Caco-2 (cell line): ENCODE measurements around the gene PTPRG. TPM values are rescaled to one million over a fixed set of nuclear protein-coding genes. Genes with fewer than 3 reads are reported as not detected.

Experiments used
- BruUV-seq: library from RNA; stranded (reverse); fragments of 400-500 nt; replicated peaks from 2 replicates; lab custom pipeline; 2021; lab: Mats Ljungman, UMichigan
- CTCF ChIA-PET: fragments of 300-600 bp; sonication (Branson Sonifier 250); formaldehyde crosslinking; loops from one replicate; lab custom pipeline; 2022; ENCODE audit warnings: antibody characterized with exemption; lab: Charles Lee
- POLR2A ChIA-PET: fragments of 300-600 bp; sonication (Branson Sonifier 250); formaldehyde crosslinking; loops from one replicate; lab custom pipeline; 2022; ENCODE audit warnings: antibody characterized with exemption; lab: Charles Lee
- DNase-seq, 2 experiments: peaks; one replicate each; pipeline versions ENCODE4 v3.0.0 to v3.0.0-alpha.2; 2020 to 2022
- H3K27me3 ChIP-seq: replicated peaks from 2 replicates; pipeline ENCODE4 v1.6.0; 2011; ENCODE audit warnings: low read length; ENCODE audit not compliant: control insufficient read depth, insufficient read depth
- H3K36me3 ChIP-seq: 2 replicates; pipeline ENCODE4 v1.5.1; 2011; ENCODE audit warnings: low read length; ENCODE audit not compliant: control insufficient read depth, insufficient read depth
- H3K4me1 ChIP-seq: fragments of 250-450 bp; sonication (Bioruptor Pico); 2 replicates; pipeline ENCODE4 v1.5.1; 2020; ENCODE audit warnings: mild to moderate bottlenecking
- H3K4me3 ChIP-seq: 2 replicates; pipeline ENCODE4 v1.5.1; 2011; ENCODE audit warnings: low read depth, mild to moderate bottlenecking, control low read depth, low read length
- H3K9me3 ChIP-seq: fragments of 250-450 bp; sonication (Bioruptor Pico); 2 replicates; pipeline ENCODE4 v1.5.1; 2020; ENCODE audit warnings: mild to moderate bottlenecking, moderate library complexity
- H3K27ac Mint-ChIP-seq: one replicate; pipeline ENCODE4 v1.8.0; 2022; ENCODE audit warnings: mixed read lengths; ENCODE audit not compliant: unreplicated experiment
- H3K27me3 Mint-ChIP-seq: one replicate; pipeline ENCODE4 v1.8.0; 2022; ENCODE audit warnings: mixed read lengths; ENCODE audit not compliant: insufficient read depth, unreplicated experiment
- H3K36me3 Mint-ChIP-seq: one replicate; pipeline ENCODE4 v1.8.0; 2022; ENCODE audit warnings: mild to moderate bottlenecking, mixed read lengths; ENCODE audit not compliant: insufficient read depth, unreplicated experiment
- H3K4me1 Mint-ChIP-seq: one replicate; pipeline ENCODE4 v1.8.0; 2022; ENCODE audit warnings: low read depth, mixed read lengths; ENCODE audit not compliant: unreplicated experiment
- H3K4me3 Mint-ChIP-seq: one replicate; pipeline ENCODE4 v1.8.0; 2022; ENCODE audit warnings: mild to moderate bottlenecking, moderate library complexity, mixed read lengths; ENCODE audit not compliant: unreplicated experiment
- H3K9me3 Mint-ChIP-seq: one replicate; pipeline ENCODE4 v1.8.0; 2022; ENCODE audit warnings: mixed read lengths; ENCODE audit not compliant: unreplicated experiment
- intact Hi-C: fragments of 100-400 bp; cut with micrococcal nuclease; formaldehyde crosslinking; loops from one replicate; pipeline ENCODE4 v1.10.0; 2022; ENCODE audit not compliant: unreplicated experiment
- total RNA-seq: library from RNA; stranded (reverse); gene quantifications from 2 replicates; pipeline ENCODE4 v1.2.3, GENCODE V29; 2022
- TF ChIP-seq, protein P1 (sequence below), 2 experiments: fragments of 200-600 bp in 1 of 2; IDR thresholded peaks; 1 replicate in 1 of 2; 2 replicates in 1 of 2; pipeline versions ENCODE4 v1.5.1 to v1.8.0; 2011 to 2022; ENCODE audit warnings: antibody characterized with exemption in 1 of 2, control low read depth in 1 of 2, inconsistent platforms in 1 of 2, low read depth in 1 of 2, low read length in 1 of 2, mild to moderate bottlenecking in 1 of 2, moderate library complexity in 1 of 2; ENCODE audit not compliant: insufficient read depth in 1 of 2, severe bottlenecking in 1 of 2, unreplicated experiment in 1 of 2

PTPRG gene
- total RNA-seq, 1 experiment from 2014 or later = 46.4 TPM

DNA sequence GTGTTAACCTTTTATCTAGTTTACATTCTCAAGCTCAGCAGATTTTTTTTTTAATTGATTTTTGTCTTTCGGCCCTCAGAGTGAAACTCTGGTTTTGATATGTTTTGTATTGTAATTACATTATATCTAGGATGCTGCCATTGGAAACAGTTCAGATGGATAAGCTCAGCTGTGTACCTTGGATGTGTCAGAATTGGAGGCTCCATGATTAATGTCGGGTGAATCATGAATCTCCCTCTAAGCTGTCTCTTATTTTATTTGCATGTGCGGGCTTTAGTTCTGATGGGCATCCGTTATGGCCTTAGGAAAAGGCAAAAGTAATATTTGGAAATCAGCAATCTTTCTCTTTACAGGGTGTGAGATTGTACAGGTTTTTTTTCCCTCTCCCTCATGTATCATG is 4.2 kb downstream of the PTPRG start:
- intact Hi-C loops = no loop called here
- Histone ChIP-seq H3K9me3 (no peaks in the 10 kb centered on the region), H3K27me3 (no peaks in the 10 kb centered on the region), H3K36me3 (no peaks in the 10 kb centered on the region), H3K4me1 (peaks cover 5% of the 10 kb centered on the region; the same call in 1 of the 2 replicates), H3K4me3 (no peak overlapping the region)
- H3K4me3 Mint-ChIP-seq = peak overlapping the region; percentile 35
- no peaks in the 10 kb centered on the region for H3K9me3 Mint-ChIP-seq
- H3K36me3 Mint-ChIP-seq = peaks cover 12% of the 10 kb centered on the region
- H3K27ac Mint-ChIP-seq = no peak overlapping the region
- H3K4me1 Mint-ChIP-seq = peaks cover 6% of the 10 kb centered on the region
- no peak for DNase-seq
- CTCF ChIA-PET = no interaction called here
- POLR2A ChIA-PET = no interaction called here
- TF ChIP-seq, protein P1, sequence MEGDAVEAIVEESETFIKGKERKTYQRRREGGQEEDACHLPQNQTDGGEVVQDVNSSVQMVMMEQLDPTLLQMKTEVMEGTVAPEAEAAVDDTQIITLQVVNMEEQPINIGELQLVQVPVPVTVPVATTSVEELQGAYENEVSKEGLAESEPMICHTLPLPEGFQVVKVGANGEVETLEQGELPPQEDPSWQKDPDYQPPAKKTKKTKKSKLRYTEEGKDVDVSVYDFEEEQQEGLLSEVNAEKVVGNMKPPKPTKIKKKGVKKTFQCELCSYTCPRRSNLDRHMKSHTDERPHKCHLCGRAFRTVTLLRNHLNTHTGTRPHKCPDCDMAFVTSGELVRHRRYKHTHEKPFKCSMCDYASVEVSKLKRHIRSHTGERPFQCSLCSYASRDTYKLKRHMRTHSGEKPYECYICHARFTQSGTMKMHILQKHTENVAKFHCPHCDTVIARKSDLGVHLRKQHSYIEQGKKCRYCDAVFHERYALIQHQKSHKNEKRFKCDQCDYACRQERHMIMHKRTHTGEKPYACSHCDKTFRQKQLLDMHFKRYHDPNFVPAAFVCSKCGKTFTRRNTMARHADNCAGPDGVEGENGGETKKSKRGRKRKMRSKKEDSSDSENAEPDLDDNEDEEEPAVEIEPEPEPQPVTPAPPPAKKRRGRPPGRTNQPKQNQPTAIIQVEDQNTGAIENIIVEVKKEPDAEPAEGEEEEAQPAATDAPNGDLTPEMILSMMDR (IDR thresholded peaks at IDR 0.05; ENCODE audit: insufficient read depth in 1 of 2, low read depth in 1 of 2, low read length in 1 of 2, severe bottlenecking in 1 of 2, unreplicated experiment in 1 of 2) = no peak
- H3K27me3 Mint-ChIP-seq = no peaks in the 10 kb centered on the region
- TSS peak; percentile 0 for BruUV-seq

GRCh38 chr3:61568127-61568526 is 6.8 kb downstream of the PTPRG start:
- TF ChIP-seq, protein P1 (IDR thresholded peaks at IDR 0.05; ENCODE audit: insufficient read depth in 1 of 2, low read depth in 1 of 2, low read length in 1 of 2, severe bottlenecking in 1 of 2, unreplicated experiment in 1 of 2) = no peak
- no TSS peak for BruUV-seq
- no peaks in the 10 kb centered on the region for H3K36me3 ChIP-seq
- H3K4me3 ChIP-seq = no peak overlapping the region
- no peaks in the 10 kb centered on the region for H3K27me3 ChIP-seq
- Mint-ChIP-seq H3K27ac (no peak overlapping the region), H3K9me3 (no peaks in the 10 kb centered on the region), H3K4me3 (no peak overlapping the region), H3K27me3 (no peaks in the 10 kb centered on the region), H3K4me1 (peaks cover 6% of the 10 kb centered on the region), H3K36me3 (peaks cover 16% of the 10 kb centered on the region)
- no peaks in the 10 kb centered on the region for H3K9me3 ChIP-seq
- CTCF ChIA-PET = no interaction called here
- peaks cover 5% of the 10 kb centered on the region; the same call in 1 of the 2 replicates for H3K4me1 ChIP-seq
- DNase-seq = no peak
- POLR2A ChIA-PET = no interaction called here
- intact Hi-C loops = no loop called here

DNA sequence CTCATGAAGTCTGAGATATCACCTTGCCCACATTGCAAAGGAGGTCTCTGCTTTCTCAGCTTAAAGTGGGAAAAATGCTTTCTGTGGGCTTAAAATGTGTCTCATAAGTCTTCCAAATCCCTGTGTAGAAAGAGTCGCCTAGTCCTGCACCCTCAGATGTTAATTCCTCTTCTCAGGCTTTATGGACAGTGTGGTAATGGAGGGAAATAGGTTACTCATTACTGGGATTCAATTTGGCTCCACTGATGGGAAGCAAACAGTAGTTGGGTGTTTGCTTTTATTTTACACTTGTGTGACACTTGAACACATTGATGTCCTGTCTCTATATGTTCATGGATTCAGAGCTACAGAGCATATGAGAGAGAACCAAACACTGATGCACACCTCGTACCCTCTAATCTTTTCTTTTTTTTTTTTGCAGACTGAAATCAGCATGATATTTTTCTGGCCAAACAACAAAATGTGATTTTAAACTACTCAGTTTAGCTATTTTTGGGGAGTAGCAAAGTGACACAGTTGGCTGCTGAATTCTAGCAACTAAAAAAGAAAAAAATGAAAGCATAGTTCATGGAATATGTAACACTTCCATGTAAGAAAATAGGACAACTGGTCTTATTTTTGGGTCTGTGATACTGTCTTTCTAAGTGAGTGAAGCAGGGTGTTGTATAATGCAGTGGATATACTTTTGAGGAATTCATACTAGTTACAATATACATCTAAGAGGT is 8.6 kb downstream of the PTPRG start:
- H3K27me3 ChIP-seq = no peaks in the 10 kb centered on the region
- BruUV-seq = no TSS peak
- no peak overlapping the region for H3K4me3 ChIP-seq
- Mint-ChIP-seq H3K4me3 (no peak overlapping the region), H3K9me3 (no peaks in the 10 kb centered on the region), H3K27me3 (no peaks in the 10 kb centered on the region), H3K27ac (no peak overlapping the region), H3K36me3 (peaks cover 19% of the 10 kb centered on the region), H3K4me1 (peaks cover 6% of the 10 kb centered on the region)
- DNase-seq = no peak
- POLR2A ChIA-PET = no interaction called here
- intact Hi-C loops = no loop called here
- TF ChIP-seq, protein P1 (IDR thresholded peaks at IDR 0.05; ENCODE audit: insufficient read depth in 1 of 2, low read depth in 1 of 2, low read length in 1 of 2, severe bottlenecking in 1 of 2, unreplicated experiment in 1 of 2) = no peak
- H3K9me3 ChIP-seq = no peaks in the 10 kb centered on the region
- no peaks in the 10 kb centered on the region for H3K36me3 ChIP-seq
- CTCF ChIA-PET = no interaction called here
- H3K4me1 ChIP-seq = peaks cover 5% of the 10 kb centered on the region; the same call in 1 of the 2 replicates
